Measurements from ENCODE around the gene QRICH2. TPM values are rescaled to one million over a fixed set of nuclear protein-coding genes. Genes with fewer than 3 reads are reported as not detected.
"Not testable (repeated sequence)": the region's sequence is repeated elsewhere in the genome, so short reads cannot be mapped to it uniquely, and the experiment has no call there.

The QRICH2 gene
- total RNA-seq, 4 donors from 2014 or later: 2.3 to 3.1 (median 2.7) TPM

- Histone ChIP-seq H3K27me3 (no peaks in the 10 kb centered on the region), H3K4me3 (no peak overlapping the region), H3K36me3 (no peaks in the 10 kb centered on the region), H3K9me3 (no peaks in the 10 kb centered on the region), H3K27ac (no peak overlapping the region), H3K4me1 (peaks cover 40% of the 10 kb centered on the region)
- WGBS: 55% methylated on average over 6 of the region's 6 CpGs
- TF ChIP-seq EP300 (IDR thresholded peaks at IDR 0.05) (no peak), POLR2A (IDR thresholded peaks at IDR 0.05) (no peak), POLR2AphosphoS5 (IDR thresholded peaks at IDR 0.05) (no peak)
- no peak for DNase-seq (ENCODE audit: low spot score in 2 of 2)
Observed at GRCh38 chr17:76255801-76256429, 52.2 kb downstream of the QRICH2 start.

- 92% methylated on average over 5 of the region's 5 CpGs for WGBS
- H3K9me3 ChIP-seq: no peaks in the 10 kb centered on the region
Observed at GRCh38 chr17:76254275-76254674, 53.8 kb downstream of the QRICH2 start.

DNA sequence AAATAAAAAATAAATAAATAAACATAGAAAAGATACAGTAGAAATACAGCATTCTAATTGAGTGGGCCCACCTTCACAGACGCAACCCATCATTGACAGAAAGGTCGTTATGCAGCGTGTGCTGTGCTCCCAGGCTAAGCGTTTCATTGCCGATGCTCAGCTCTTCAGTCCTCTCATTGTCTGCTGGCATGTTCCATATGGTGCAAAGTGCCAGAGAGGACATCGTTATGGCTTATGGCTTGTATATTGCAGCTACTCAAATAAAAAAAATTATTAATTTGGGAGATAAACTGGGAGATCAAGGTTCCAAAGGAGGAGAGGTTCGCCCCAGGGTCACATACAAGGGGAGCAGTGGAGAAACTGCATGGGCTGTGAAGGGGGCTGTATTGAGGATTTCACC is 54.2 kb downstream of the QRICH2 start:
- no peak overlapping the region for H3K4me3 ChIP-seq
- no peaks in the 10 kb centered on the region for H3K9me3 ChIP-seq
- DNase-seq (ENCODE audit: low spot score in 2 of 2): no peak
- H3K4me1 ChIP-seq: peaks cover 21% of the 10 kb centered on the region
- TF ChIP-seq POLR2A (IDR thresholded peaks at IDR 0.05) (no peak), POLR2AphosphoS5 (IDR thresholded peaks at IDR 0.05) (no peak), CTCF (IDR thresholded peaks at IDR 0.05) (no peak), EP300 (IDR thresholded peaks at IDR 0.05) (no peak)
- H3K27ac ChIP-seq: no peak overlapping the region
- 92% methylated on average over 7 of the region's 7 CpGs for whole genome bisulfite sequencing
- no peaks in the 10 kb centered on the region for H3K36me3 ChIP-seq
- H3K27me3 ChIP-seq: no peaks in the 10 kb centered on the region

More at GRCh38 chr17:76254275-76254674, 53.8 kb downstream of the QRICH2 start:
- DNase-seq (ENCODE audit: low spot score in 2 of 2): peak in 1 of 2 donors; percentile 26
- H3K4me3 ChIP-seq: no peak overlapping the region
- H3K36me3 ChIP-seq: no peaks in the 10 kb centered on the region
- no peaks in the 10 kb centered on the region for H3K27me3 ChIP-seq
- no peak overlapping the region for H3K27ac ChIP-seq
- TF ChIP-seq CTCF (IDR thresholded peaks at IDR 0.05): no peak
- TF ChIP-seq POLR2AphosphoS5 (IDR thresholded peaks at IDR 0.05): no peak
- peaks cover 25% of the 10 kb centered on the region for H3K4me1 ChIP-seq

DNA sequence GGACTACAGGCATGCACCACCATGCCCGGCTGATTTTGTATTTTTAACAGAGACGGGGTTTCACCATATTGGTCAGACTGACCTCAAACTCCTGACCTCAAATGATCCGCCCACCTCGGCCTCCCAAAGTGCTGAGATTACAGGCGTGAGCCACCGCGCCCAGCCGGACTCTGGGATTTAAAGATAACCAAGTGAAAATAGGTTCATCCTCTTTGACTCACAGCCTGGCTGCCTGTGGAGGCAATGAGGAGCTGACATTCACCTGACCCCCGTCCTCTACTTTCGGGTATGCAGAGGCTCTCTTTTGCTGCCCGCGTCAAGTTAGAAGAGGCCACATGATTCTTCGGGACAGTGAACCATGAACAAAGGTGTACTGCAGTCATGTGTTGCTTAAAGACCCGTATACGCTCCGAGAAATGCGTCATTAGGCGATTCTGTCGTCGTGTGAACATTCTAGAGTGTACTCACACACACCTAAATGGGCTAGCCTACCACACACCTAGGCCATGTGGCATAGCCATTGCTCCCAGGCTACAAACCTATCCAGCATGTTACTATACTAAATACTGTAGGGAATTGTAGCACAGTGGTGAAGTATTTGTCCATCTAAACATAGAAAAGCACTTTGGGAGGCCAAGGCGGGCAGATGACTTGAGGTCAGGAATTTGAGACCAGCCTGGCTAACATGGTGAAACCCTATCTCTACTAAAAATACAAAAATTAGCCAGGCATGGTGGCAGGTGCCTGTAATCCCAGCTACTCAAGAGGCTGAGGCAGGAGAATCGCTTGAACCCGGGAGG is 54.9 kb downstream of the QRICH2 start:
- H3K27ac ChIP-seq: peak overlapping the region; percentile 76
- H3K9me3 ChIP-seq, H3K36me3 ChIP-seq, H3K27me3 ChIP-seq, H3K4me3 ChIP-seq: not testable (repeated sequence)
- peaks cover 18% of the 10 kb centered on the region for H3K4me1 ChIP-seq
- peak in 1 of 2 donors; percentile 53 for DNase-seq (ENCODE audit: low spot score in 2 of 2)
- 91% methylated on average over 23 of the region's 23 CpGs for WGBS

DNA sequence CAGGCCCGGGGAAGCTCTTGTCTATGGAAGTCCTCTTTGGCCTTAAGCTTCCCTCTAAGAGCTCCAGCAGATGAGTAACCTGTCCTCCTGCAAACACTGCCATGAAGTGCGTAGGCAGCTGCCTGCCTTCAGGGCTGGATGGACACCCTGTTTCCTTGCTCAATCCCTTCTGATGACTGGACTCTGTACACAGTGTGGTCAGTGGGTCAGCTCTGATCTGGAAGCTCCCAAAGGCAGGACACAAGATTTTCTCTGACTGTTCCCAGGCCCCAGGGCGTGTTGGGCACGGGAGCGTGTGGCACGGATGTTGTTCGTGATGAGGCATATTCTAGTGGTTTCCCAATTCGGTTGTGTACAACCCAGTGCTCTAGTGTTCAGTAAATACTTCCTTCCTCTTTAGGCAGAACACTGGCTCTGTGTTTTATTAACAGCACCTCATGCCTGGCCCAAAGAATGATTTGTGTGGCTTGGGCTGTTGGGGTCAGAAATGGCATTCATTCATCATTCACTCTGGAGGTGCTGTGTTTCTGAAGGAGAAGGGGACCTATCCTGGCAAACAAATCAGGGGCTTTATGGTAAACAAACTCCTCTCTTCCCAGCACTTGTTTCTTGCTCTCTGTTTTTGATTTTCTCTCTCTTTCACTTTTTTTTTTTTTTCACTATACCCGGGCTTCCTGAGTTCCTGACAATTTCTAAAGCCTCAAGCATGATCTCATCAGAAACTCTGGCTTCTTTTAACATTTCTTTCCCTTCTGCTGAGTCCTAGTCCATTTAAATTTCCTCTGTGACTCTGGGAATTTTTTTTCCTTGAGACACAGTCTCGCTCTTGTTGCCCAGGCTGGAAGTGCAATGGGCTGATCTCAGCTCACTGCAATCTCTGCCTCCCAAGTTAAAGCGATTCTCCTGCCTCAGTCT is 55.8 kb downstream of the QRICH2 start:
- peak overlapping the region; percentile 76 for H3K27ac ChIP-seq
- no peaks in the 10 kb centered on the region for H3K9me3 ChIP-seq

GRCh38 chr17:76251478-76252039 is 56.5 kb downstream of the QRICH2 start:
- 86% methylated on average over 8 of the region's 8 CpGs for WGBS
- H3K9me3 ChIP-seq: no peaks in the 10 kb centered on the region
- TF ChIP-seq CTCF (IDR thresholded peaks at IDR 0.05) (no peak), POLR2AphosphoS5 (IDR thresholded peaks at IDR 0.05) (no peak), EP300 (IDR thresholded peaks at IDR 0.05) (no peak), POLR2A (IDR thresholded peaks at IDR 0.05) (no peak)
- no peak overlapping the region for H3K4me3 ChIP-seq
- peak overlapping the region; percentile 76 for H3K27ac ChIP-seq
- peak in 1 of 2 donors; percentile 48 for DNase-seq (ENCODE audit: low spot score in 2 of 2)
- peaks cover 18% of the 10 kb centered on the region for H3K4me1 ChIP-seq
- no peaks in the 10 kb centered on the region for H3K36me3 ChIP-seq
- H3K27me3 ChIP-seq: no peaks in the 10 kb centered on the region

More for the DNA sequence above, 55.8 kb downstream of the QRICH2 start:
- H3K4me1 ChIP-seq: peaks cover 18% of the 10 kb centered on the region
- H3K27me3 ChIP-seq: no peaks in the 10 kb centered on the region
- WGBS: 31% methylated on average over 11 of the region's 11 CpGs
- no peaks in the 10 kb centered on the region for H3K36me3 ChIP-seq
- H3K4me3 ChIP-seq: no peak overlapping the region
- peak in 1 of 2 donors; percentile 87 for DNase-seq (ENCODE audit: low spot score in 2 of 2)
- TF ChIP-seq POLR2AphosphoS5 (IDR thresholded peaks at IDR 0.05): peak in 1 of 3 donors; percentile 49
- no peak for TF ChIP-seq POLR2A (IDR thresholded peaks at IDR 0.05)
